Nephron progenitor cell (in vitro differentiated cells): Measurements from ENCODE around the gene PKP1.

ENCODE experiments used
- DNase-seq: peaks from one replicate; pipeline ENCODE4 v3.0.0; 2021
- H3K27ac Mint-ChIP-seq: 2 replicates; pipeline ENCODE4 v1.8.0; 2021; ENCODE audit warnings: mild to moderate bottlenecking, moderate library complexity, mixed read lengths
- H3K27me3 Mint-ChIP-seq: 2 replicates; pipeline ENCODE4 v1.8.0; 2021; ENCODE audit warnings: mild to moderate bottlenecking, low read depth, mixed read lengths; ENCODE audit not compliant: poor library complexity
- H3K36me3 Mint-ChIP-seq: 2 replicates; pipeline ENCODE4 v1.8.0; 2021; ENCODE audit warnings: low read depth, mixed read lengths
- H3K4me1 Mint-ChIP-seq: 2 replicates; pipeline ENCODE4 v1.8.0; 2021; ENCODE audit warnings: mixed read lengths
- H3K4me3 Mint-ChIP-seq: 2 replicates; pipeline ENCODE4 v1.8.0; 2021; ENCODE audit warnings: mild to moderate bottlenecking, moderate library complexity, mixed read lengths
- H3K9me3 Mint-ChIP-seq: 2 replicates; pipeline ENCODE4 v1.8.0; 2021; ENCODE audit warnings: mild to moderate bottlenecking, moderate library complexity, mixed read lengths
- TF ChIP-seq, protein P1 (sequence below): fragments of 200-600 bp; sonication (generic); IDR thresholded peaks from 2 replicates; pipeline ENCODE4 v1.5.0; 2021; ENCODE audit warnings: antibody characterized with exemption

The PKP1 gene

DNA sequence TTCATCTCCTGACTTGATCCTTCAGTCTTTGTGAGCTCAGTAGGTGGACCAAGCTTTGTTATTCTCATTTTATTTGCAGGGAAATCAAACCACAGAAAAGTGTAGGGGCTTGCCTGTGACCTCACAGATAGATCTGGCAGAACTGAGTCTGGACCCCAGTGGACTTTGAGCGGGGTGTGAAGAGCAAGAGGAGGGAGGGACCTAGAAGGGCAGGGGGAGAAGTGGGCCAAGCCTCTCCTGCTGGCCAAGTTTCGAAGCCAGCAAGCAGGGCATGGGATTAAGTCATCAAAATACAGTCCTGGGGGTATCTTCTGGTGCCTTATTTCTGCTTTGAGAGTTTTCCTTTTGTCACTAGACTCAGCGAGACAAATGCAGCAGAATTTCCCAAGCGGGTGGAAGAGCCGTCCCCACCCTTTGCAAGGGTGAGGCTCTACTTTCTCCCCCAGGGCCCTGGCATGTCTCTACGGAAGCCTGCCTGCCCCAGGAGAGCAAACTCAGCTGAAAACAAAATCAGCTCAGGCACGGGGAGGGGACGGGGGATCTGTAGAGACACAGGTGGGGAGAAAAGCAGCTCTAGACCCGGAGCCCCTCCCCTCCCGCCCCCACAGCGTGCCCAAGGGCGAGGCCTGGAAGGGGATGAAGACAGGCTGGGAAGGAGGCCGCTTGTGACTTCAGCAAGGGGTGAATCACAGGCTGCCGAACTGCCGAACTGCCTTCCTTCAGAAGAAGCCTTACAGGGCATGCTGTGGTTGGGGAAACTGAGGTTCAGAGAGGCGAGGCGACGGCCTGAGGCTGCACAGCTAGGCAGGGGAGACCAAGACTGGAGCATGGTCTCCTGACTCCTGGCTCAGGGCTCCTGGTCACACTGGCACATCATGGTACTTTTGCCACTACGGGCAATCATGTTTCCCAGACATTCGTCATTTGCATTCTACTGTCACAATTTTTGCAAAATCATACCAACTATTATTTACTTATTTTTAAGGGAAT lies 19.2 kb downstream of the PKP1 start:
- Mint-ChIP-seq H3K4me3 (no peak overlapping the region), H3K27ac (no peak overlapping the region), H3K4me1 (peaks cover 12% of the 10 kb centered on the region), H3K27me3 (peaks cover 30% of the 10 kb centered on the region), H3K36me3 (no peaks in the 10 kb centered on the region), H3K9me3 (no peaks in the 10 kb centered on the region)
- DNase-seq: no peak
- TF ChIP-seq, protein P1, sequence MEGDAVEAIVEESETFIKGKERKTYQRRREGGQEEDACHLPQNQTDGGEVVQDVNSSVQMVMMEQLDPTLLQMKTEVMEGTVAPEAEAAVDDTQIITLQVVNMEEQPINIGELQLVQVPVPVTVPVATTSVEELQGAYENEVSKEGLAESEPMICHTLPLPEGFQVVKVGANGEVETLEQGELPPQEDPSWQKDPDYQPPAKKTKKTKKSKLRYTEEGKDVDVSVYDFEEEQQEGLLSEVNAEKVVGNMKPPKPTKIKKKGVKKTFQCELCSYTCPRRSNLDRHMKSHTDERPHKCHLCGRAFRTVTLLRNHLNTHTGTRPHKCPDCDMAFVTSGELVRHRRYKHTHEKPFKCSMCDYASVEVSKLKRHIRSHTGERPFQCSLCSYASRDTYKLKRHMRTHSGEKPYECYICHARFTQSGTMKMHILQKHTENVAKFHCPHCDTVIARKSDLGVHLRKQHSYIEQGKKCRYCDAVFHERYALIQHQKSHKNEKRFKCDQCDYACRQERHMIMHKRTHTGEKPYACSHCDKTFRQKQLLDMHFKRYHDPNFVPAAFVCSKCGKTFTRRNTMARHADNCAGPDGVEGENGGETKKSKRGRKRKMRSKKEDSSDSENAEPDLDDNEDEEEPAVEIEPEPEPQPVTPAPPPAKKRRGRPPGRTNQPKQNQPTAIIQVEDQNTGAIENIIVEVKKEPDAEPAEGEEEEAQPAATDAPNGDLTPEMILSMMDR: no peak

DNA sequence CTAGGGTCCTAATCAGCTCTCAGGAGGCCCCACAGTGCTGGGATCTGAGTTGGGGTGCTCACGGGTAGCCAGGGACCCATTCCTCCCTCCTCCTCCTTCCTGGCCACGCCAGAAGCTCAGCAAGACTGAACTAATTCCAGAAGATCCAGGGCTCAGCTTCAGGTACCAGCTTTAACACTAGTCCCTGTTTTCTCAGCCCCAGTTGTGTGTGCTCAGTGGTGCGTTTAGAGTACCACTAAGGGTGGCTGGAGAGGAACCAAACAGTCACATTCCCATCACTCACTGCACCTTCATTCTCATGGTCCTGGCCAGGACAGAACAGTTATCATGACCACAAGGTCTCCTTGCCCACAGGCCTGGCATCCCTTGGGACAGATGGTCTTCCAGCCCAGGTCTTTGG lies 20.8 kb downstream of the PKP1 start:
- Mint-ChIP-seq H3K4me1 (peaks cover 16% of the 10 kb centered on the region), H3K4me3 (no peak overlapping the region), H3K36me3 (no peaks in the 10 kb centered on the region), H3K9me3 (no peaks in the 10 kb centered on the region), H3K27ac (no peak overlapping the region), H3K27me3 (peaks cover 39% of the 10 kb centered on the region)
- no peak for DNase-seq
- TF ChIP-seq, protein P1: no peak

DNA sequence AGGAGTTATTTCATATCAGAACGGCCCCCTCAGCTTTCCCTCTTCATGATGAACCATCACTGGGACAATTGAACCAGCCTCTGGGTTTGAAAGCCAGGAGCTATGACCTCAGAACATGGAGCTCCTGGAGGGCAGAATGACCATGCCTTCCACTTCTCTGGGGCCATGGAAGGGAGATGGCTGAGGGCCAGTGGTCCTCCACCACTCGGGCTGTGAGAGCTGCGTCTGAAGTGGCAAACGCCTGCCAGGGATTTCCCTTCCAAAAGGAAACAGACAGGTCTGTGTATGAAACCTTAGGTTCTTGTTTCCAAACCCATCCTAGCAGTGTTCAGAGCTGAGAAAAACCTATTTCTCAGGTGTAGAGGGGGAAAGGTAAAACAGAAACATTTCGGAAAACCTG lies 22.5 kb downstream of the PKP1 start:
- TF ChIP-seq, protein P1: no peak
- H3K27me3 Mint-ChIP-seq: peaks cover 47% of the 10 kb centered on the region
- peaks cover 24% of the 10 kb centered on the region for H3K4me1 Mint-ChIP-seq
- no peaks in the 10 kb centered on the region for H3K36me3 Mint-ChIP-seq
- no peak overlapping the region for H3K27ac Mint-ChIP-seq
- H3K9me3 Mint-ChIP-seq: no peaks in the 10 kb centered on the region
- no peak overlapping the region for H3K4me3 Mint-ChIP-seq
- no peak for DNase-seq

DNA sequence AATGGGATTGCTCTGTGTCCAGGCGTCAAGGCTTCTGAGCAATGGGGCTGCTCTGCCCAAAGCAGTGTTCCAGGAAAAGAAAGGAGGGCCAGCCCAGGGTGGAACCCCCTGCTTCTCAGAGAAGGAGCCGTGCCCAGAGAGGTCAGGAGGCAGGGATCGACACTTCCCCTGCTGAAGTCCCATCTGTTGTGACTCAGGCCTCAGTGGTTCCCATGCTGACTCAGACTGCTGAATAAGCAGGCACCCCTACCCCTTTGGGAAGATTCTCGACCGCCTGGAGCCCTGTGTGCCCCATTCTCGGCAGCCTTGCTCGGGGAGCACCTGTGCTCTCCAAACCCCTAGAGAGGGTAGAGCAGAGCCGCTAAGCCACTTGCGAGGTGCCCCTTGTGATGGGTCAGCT lies 23.9 kb downstream of the PKP1 start:
- TF ChIP-seq, protein P1: no peak
- Mint-ChIP-seq H3K9me3 (no peaks in the 10 kb centered on the region), H3K27ac (no peak overlapping the region), H3K27me3 (peaks cover 55% of the 10 kb centered on the region), H3K4me1 (peaks cover 20% of the 10 kb centered on the region), H3K36me3 (no peaks in the 10 kb centered on the region), H3K4me3 (no peak overlapping the region)
- DNase-seq: no peak

DNA sequence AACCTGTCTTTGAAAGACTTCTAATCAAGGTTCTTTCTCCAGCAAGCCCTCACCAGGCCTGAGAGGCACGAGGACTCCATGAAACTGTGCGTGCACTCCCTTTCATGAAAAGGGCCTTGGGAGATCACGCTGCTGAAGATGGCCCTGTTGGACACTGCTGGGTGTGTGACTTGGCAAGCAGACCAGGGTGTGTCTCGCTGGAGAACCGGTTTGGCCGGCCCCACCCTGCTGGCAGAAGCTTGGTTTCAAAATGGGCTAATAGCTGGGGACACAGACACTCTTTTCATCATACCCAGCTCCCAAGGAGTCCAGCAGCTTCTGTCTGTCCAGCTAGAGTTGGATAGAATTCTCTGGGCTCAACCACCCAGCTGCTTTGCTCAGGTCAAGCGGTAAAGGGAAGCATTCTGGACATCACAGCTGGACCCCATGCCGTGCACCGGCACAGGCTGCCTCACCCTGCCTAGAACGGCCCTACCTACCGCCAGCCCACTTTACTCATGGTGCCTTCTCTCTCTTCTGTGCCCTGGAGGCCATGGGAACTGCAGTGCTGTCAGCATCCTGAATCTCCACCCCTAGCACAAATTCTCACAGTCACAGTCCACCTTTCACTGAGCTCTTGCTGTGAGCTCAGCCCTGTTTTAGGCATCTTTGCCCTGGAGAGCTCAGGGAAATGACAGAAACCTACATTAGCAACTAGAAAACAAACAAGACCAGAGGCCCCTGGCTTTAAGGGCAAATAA lies 24.6 kb downstream of the PKP1 start:
- no peak overlapping the region for H3K27ac Mint-ChIP-seq
- no peaks in the 10 kb centered on the region for H3K36me3 Mint-ChIP-seq
- peaks cover 55% of the 10 kb centered on the region for H3K27me3 Mint-ChIP-seq
- no peak overlapping the region for H3K4me3 Mint-ChIP-seq
- peaks cover 17% of the 10 kb centered on the region for H3K4me1 Mint-ChIP-seq
- DNase-seq: no peak
- H3K9me3 Mint-ChIP-seq: no peaks in the 10 kb centered on the region
- TF ChIP-seq, protein P1: no peak
